ENCODE measurements around the gene KBTBD12.

KBTBD12 gene

DNA sequence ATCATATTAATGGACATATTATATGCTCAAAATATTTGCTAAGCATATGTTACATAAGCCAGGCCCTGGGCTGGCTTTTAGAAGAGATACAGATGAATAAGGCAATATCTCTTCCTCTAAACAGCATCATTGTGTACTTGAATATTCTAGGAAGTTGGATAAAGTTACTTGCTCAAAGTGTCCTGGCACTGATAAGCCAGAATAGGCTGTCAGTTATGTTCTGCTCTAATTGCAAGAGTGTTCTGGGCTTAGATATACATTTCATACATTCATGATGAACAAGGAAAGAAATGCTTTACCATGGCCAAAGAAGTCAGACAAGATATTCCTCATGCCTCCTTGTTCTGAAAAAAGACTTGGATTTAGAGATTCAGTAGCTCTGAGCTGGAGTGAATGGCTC, 40.7 kb downstream of the KBTBD12 start:
- DNase-seq: no peak

- DNase-seq: no peak
Measured at GRCh38 chr3:127959041-127959440, 44.0 kb downstream of the KBTBD12 start.

- peak in 1 of 2 experiments; percentile 10 for DNase-seq
Measured at GRCh38 chr3:127959873-127960272, 44.8 kb downstream of the KBTBD12 start.

- DNase-seq: no peak
Measured at GRCh38 chr3:127960421-127960965, 45.5 kb downstream of the KBTBD12 start.

DNA sequence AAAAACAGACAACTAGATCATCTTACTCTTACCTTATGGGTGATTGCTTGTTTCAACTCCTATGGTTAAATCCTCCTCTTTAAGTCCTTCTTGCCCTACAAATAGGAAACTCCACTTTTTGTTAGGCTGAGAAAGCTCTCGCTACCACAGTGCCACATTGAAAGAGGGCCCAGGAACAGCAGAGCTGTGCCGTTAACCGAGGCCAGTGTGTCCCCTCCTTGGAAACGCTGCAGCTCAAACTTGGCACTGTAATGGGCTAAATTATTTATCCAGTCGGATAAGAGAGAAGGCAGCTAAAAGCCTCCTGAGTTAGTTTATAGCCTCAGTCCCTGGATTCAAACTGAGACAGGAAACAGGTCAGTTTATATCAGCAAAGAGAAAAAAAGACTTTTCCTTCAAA, 46.1 kb downstream of the KBTBD12 start:
- no peak for DNase-seq

DNA sequence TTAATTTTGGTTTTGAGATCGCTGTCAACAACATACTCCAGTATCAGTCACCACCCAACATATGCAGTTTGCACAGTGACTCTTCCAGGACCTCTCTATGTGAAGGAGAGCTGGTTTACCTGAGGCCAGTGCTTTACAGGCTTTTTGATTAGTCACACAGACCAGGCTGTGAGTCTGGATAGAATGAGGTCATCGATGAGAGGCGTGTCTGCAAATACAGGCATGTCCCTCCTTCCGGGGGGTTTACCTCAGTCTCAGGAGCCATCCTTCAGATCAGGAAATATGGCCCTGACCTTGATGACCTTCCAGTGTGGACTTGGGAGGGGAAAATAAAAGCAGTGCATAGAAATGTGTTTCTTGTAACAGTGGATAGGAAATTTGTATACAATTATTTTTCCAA, 46.9 kb downstream of the KBTBD12 start:
- DNase-seq: no peak

- DNase-seq: no peak
Measured at GRCh38 chr3:127962937-127963336, 47.9 kb downstream of the KBTBD12 start.

DNA sequence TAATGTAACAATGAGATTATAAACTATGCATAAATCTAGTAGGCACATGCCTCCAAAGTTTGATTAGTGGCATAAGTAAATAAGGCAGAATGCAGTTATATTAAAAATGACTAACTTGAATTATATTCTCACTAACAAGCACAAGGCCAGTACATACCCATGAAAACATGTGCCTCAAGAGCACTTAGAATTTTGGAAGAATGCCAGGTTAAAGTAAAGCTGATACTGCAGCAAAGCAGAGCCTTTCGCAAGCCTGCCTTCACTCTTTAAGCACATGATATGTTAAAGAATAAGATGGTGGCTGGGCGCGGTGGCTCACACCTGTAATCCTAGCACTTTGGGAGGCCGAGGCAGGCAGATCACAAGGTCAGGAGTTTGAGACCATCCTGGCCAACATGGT, 49.0 kb downstream of the KBTBD12 start:
- DNase-seq: peak; percentile 21 to 80

GRCh38 chr3:127964816-127965215, 49.8 kb downstream of the KBTBD12 start:
- DNase-seq: no peak

- no peak for DNase-seq
Measured at GRCh38 chr3:127967316-127967715, 52.3 kb downstream of the KBTBD12 start.

- peak; percentile 10 to 16 for DNase-seq
Measured at GRCh38 chr3:127970966-127971592, 56.0 kb downstream of the KBTBD12 start.

DNA sequence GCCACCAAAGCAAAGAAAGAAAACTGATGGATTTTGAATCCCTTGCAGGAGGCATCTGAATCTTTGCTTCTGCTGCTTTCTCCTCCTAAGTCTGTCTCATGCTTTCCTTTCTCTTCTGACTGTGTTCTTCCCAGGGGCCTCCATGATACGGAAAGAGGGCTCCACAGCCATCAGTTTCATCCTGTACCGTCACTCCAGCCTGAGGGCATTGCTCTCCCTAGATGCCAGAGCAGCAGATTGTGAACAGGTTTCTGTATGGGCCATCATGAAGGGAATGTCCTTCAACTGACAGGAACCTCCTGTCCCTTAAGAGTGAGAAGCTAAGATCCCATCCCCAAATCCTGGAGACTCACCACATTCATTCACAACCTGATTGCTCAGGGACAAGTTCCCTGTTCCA, 59.2 kb downstream of the KBTBD12 start:
- DNase-seq: no peak

DNA sequence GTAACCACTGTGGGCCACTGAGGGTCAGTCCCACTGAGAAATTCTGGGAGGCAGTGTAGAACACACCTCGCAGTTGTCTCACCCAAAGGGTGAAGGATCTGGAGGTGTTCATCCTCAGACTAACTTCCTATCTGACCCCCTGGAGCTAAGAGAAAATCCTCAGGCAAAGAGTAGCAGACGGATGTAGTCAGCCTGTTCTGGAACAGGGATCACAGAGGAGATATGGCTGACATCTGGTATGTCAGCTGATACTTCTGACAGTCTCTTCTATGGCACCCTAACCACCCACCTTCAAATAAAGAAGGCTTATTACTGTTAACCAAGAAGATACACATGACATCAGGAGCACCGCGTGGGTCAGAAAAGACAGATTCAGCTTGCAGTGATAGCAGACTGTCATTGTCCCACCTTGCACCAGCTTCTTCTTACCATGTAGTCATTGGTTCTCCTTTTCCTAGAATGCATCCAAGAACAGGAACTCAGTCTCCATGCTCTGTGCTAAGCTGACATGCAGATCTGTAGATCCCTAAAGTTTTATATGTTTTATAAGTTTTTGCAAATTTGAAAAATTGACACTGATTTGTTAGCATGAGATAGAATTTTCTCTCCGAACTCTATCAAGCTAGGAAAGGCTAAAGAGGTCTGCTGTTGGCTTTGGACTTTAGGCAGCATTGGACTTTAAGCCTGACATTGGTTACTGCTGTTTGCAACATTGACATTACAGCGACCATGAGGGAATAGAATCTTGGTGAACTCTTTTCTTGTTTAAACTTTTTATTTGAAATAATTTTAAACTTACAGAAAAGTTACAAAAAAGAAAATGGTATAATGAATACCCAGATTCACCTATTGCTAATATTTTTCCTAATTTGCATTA, 60.4 kb downstream of the KBTBD12 start:
- no peak for DNase-seq

GRCh38 chr3:127978636-127979035, 63.6 kb downstream of the KBTBD12 start:
- no peak for DNase-seq

DNA sequence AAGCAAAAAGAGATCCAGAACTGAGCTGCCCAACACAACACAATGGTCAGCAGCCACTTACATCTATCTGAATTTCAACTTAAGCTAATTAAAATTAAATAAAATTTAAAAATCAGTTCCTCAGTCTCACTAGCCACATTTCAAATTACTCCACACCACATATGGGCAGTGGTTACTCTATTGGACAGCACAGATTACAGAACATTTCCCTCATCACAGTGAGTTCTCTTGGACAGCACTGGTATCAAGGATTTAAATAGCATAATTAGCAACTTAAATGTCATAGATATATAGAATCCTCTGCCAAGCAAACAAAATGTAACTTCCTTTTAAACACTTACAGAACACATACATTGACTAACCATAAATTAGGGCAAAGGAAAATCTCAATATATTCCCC, 64.4 kb downstream of the KBTBD12 start:
- no peak for DNase-seq

DNA sequence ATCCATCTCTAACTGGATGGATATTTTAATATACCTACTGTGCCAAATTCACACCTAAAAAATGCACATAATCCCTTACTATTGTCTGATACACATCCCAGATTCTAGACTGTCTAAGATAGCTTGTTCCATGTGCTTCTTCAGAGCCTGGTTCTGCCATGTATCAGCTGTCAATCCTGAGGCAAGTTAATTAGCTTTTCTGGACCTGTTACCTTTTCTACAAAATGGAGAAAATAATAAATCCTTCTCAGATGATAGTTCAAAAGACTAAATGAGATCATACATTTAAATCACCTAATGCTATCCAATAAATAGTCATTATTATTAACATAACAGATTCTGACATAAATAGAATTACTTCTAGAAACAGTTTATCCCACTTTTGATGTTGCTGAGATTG, 66.1 kb downstream of the KBTBD12 start:
- no peak for DNase-seq

GRCh38 chr3:127982155-127982554, 67.1 kb downstream of the KBTBD12 start:
- no peak for DNase-seq

GRCh38 chr3:127984241-127984975, 69.4 kb downstream of the KBTBD12 start:
- DNase-seq: no peak

- DNase-seq: no peak
Measured at GRCh38 chr3:127985216-127985615, 70.2 kb downstream of the KBTBD12 start.

DNA sequence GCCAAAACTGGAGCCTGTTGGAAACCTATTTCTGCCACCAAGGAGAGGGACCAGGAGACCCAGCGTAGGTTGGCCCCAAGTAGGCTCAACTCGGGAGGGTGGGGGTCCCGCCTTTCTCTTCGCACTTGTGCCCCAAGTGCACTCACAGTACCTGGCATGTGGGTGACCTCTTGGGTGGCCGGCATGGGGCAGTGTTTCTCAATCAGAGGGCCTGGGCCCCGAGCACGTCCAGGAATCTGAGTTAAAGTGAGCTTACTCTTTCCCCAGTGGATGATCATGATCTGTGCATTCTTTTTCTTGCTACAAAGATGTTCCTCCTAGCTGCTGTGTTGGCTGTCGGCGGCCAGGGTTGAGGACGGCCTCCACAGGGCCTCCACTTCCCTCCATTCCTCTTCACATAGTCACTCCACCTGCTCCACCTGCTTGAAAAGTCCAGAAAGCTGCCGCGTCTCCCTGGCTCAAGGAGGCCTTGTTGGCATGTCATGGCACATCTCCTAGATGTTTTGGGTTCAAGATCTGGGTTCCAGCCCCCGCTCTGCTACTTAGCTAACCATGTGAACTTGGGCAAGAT, 70.7 kb downstream of the KBTBD12 start:
- no peak for DNase-seq

DNA sequence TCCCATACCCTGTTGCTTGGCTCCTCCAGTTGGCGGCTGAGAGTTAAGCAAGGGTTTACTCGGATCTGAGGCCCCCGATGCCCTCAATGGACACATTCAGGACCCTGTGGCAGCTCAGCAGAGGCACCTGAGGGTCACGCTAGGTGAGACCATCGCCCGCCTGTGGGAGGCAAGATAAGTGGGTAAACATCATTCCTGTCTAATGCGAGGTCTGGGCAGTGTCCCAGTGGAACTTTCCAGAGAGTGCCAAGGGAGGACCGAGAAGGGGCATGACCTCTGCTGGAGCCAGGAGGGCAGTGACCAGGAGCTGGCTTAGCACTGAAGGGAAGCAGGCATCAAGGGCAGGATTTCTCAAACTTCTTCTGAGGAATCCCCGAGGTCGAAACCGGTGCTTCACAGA, 71.8 kb downstream of the KBTBD12 start:
- DNase-seq: no peak

GRCh38 chr3:127987309-127987995, 72.4 kb downstream of the KBTBD12 start:
- no peak for DNase-seq

All from NCI-H187 (cell line).